ENCODE results near the gene TEX19. TPM values are rescaled to one million over a fixed set of nuclear protein-coding genes. Genes with fewer than 3 reads are reported as not detected.

Gene TEX19, protein sequence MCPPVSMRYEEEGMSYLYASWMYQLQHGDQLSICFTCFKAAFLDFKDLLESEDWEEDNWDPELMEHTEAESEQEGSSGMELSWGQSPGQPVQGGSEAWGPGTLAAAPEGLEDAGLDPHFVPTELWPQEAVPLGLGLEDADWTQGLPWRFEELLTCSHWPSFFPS
- total RNA-seq, result not detected

- TF ChIP-seq CTCF (IDR thresholded peaks at IDR 0.05), result no peak
- H3K9me3 ChIP-seq, result no peaks in the 10 kb centered on the region
- 57 to 68% methylated on average over 12 to 20 of the region's 21 CpGs for WGBS, 2 donors (ENCODE audit: low coverage in 1 of 2)
Measured at GRCh38 chr17:82358465-82359350, at the start of gene TEX19. TEX19 (plus strand) TSS chr17:82359247; CDS start chr17:82362151, 2,904 bp downstream.

GRCh38 chr17:82309656-82310570 is 49.1 kb upstream of the TEX19 start:
- 71 to 82% methylated on average over 4 to 8 of the region's 27 CpGs for whole genome bisulfite sequencing, 2 donors (ENCODE audit: low coverage in 1 of 2)
- Histone ChIP-seq H3K9me3 (no peaks in the 10 kb centered on the region), H3K27ac (no peak overlapping the region), H3K27me3 (peaks cover 64% of the 10 kb centered on the region), H3K4me3 (no peak overlapping the region), H3K4me1 (no peaks in the 10 kb centered on the region), H3K36me3 (no peaks in the 10 kb centered on the region)
- TF ChIP-seq POLR2AphosphoS5 (IDR thresholded peaks at IDR 0.05) (no peak), CTCF (IDR thresholded peaks at IDR 0.05) (no peak), POLR2A (IDR thresholded peaks at IDR 0.05) (no peak), EP300 (IDR thresholded peaks at IDR 0.05) (no peak)
- ATAC-seq, result no peak

More at GRCh38 chr17:82358465-82359350, at the start of gene TEX19:
- no peak within 1 kb of the TSS for H3K4me3 ChIP-seq
- ATAC-seq, result no peak
- no peak within 1 kb of the TSS for H3K27ac ChIP-seq
- H3K4me1 ChIP-seq, result peaks cover 0 to 13% (median 0%) of the 10 kb centered on the region in 3 donors
- H3K36me3 ChIP-seq, result no peaks in the 10 kb centered on the region
- peaks cover 38% of the 10 kb centered on the region for H3K27me3 ChIP-seq

DNA sequence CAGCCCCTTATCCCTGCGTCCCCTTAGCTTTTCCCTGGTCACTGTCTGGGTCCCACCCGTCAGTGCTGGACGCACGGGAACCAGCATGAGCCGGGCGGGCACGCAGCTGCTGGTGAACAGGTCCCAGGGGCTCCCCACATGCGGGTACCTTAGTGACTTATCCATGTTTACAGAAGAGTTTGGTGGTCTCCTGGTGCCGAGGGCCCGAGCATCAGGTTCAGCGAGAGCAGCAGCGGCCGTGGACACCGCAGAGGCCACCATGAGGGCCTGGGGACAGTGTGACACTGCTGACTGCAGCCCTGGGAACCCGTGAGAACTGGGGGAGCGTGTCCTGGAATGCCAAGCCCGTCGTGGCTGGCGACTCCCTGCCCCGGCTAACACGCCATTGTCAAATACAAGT is 48.2 kb upstream of the TEX19 start:
- no peak for ATAC-seq
- no peaks in the 10 kb centered on the region for H3K9me3 ChIP-seq
- H3K27me3 ChIP-seq, result peaks cover 73% of the 10 kb centered on the region

DNA sequence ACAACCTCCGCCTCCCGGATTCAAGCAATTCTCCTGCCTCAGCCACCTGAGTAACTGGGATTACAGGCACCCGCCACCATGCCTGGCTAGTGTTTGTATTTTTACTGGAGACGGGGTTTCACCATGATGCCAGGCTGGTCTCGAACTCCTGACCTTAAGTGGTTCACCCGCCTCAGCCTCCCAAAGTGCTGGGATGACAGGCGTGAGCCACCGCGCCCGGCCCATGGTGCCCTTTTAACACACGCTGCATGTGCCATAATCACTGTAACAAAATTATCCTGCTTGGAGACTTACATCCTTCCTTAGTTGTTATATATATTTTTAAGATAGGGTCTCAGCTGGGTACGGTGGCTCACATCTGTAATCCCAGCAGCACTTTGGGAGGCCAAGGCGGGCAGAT is 47.1 kb upstream of the TEX19 start:
- TF ChIP-seq POLR2AphosphoS5 (IDR thresholded peaks at IDR 0.05), result no peak
- TF ChIP-seq POLR2A (IDR thresholded peaks at IDR 0.05), result no peak
- TF ChIP-seq CTCF (IDR thresholded peaks at IDR 0.05), result no peak
- no peak for TF ChIP-seq EP300 (IDR thresholded peaks at IDR 0.05)
- no peak for ATAC-seq
- Histone ChIP-seq H3K27me3 (peaks cover 84% of the 10 kb centered on the region), H3K4me3 (no peak overlapping the region), H3K27ac (no peak overlapping the region), H3K4me1 (peaks cover 0 to 12% (median 8%) of the 10 kb centered on the region in 3 donors), H3K9me3 (no peaks in the 10 kb centered on the region), H3K36me3 (no peaks in the 10 kb centered on the region)
- 89 to 93% methylated on average over 3 to 11 of the region's 13 CpGs for WGBS, 2 donors (ENCODE audit: low coverage in 1 of 2)

More for the DNA sequence above, 48.2 kb upstream of the TEX19 start:
- Histone ChIP-seq H3K27ac (no peak overlapping the region), H3K4me1 (peaks cover 0 to 7% (median 5%) of the 10 kb centered on the region in 3 donors), H3K36me3 (no peaks in the 10 kb centered on the region), H3K4me3 (no peak overlapping the region)
- 92% methylated on average over 2 of the region's 21 CpGs; no CpG with 5 or more reads in 1 of the 2 donors for WGBS, 2 donors (ENCODE audit: low coverage in 1 of 2)
- TF ChIP-seq EP300 (IDR thresholded peaks at IDR 0.05) (no peak), CTCF (IDR thresholded peaks at IDR 0.05) (no peak)
